GM21717 (cell line): ENCODE measurements around the gene C6orf62.
"Not testable (repeated sequence)": the region's sequence is repeated elsewhere in the genome, so short reads cannot be mapped to it uniquely, and the experiment has no call there.

Experiments used
- ATAC-seq: cut with Tn5 transposase; IDR thresholded peaks from one replicate; pipeline ENCODE4 v1.9.1; 2021; ENCODE audit warnings: mild to moderate bottlenecking, moderate library complexity; ENCODE audit not compliant: unreplicated experiment

The C6orf62 gene

DNA sequence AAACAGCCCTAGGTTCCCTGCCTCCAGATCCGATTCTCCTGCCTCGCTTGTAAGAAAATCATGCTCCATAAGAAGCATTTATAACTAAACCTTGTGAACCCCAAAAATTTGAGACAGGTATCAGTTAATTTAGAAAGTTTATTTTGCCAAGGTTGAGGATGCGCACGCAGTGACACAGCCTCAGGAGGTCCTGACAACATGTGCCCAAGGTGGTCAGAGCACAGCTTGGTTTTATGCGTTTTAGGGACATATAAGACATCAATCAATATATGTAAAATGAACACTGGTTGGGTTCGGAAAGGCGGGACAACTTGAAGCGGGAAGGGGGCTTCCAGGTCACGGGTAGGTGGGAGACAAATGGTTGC, 50.0 kb downstream of the C6orf62 start:
- ATAC-seq: no peak

DNA sequence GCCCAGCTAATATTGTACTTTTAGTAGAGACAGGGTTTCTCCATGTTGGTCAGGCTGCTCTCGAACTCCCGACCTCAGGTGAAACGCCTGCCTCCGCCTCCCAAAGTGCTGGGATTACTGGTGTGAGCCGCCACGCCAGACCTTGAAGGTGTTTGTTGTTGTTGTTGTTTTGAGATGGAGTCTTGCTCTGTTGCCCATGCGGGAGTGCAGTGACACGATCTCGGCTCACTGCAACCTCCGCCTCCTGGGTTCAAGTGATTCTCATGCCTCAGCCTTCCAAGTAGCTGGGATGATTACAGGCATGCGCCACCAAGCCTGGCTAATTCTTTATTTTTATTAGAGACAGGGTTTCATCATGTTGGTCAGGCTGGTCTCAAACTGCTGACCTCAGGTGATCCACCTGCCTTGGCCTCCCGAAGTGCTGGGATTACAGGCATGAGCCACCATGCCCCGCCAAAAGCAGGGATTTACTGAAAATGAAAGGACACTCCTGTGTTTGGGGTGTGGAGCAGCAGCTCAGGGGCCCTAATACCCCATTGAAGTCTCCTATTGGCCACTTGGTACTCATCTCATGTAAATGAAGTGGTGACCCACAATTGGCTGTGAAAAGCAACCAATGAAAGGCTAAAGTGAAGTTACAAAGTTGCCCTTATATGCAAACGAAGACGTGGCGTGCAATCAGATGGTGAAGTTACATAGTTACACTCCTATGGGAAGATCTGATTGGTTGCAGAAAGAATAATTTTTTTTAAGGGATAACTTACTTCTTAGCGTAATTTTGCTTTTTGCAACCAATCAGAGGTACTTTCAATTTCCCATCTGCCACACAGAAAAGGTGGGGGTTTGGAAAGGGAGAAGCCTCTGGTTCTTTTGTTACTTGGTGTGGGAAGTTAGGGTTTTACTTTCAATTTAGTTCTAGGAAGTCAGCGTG, 50.6 kb downstream of the C6orf62 start:
- ATAC-seq: not testable (repeated sequence)

DNA sequence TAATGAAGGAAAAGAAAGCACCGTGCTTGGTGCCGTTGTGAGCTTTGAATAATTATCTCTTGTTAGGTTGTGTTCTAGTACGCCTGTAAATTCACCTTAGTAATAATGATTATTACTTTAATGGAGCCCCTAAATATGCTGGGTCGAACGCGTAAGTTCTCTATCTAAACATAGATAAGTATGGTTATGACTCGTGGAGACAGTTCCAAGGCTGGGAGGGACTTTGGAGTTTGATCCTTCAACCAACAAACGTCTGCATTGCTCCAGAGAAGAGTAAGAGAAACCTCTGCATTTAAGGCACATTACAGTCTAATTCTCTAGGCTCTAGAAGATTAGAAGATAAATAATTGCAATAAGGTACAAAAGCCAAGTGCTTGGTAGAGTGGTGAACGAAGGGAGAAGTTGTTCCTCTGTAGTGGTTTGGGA, 51.6 kb downstream of the C6orf62 start:
- no peak for ATAC-seq

DNA sequence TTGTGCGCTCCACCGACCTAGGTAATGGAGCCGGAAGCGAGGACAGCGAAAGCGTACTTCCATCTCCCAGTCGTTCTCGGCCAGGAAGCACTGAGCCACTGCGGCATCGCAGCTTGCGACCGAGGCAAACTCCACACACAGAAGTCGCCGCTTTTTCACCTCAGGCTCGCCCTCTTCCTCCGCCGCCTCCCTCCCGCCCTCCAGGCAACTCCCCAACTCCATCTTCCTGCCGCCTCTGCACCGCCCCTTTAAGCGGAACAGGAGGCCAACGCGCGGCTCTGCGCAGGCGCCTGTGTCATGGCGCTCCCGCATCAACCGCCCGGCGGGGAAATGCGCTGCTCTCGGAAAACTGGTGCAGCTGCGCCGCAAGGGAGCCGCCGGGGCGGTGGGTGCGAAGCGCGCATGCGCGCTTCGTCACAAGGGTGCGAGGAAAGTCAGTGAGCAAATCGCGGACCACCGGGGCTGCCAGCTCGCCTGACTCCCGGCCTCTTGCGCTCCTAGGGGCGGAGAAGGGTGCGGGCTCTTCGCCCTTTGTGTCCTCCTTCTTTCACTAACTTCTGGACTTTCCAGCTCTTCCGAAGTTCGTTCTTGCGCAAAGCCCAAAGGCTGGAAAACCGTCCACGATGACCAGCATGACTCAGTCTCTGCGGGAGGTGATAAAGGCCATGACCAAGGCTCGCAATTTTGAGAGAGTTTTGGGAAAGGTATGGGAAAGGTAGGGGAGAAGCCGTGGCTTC, 52.1 kb downstream of the C6orf62 start, which contains the start of the genes ACOT13 and TDP2:
Gene ACOT13, plus strand, starts transcription at position 437 of the 737 bp plus-strand sequence. Its CDS starts 187 bp downstream, at position 624.
Gene TDP2, minus strand, starts transcription at position 259 of the 737 bp plus-strand sequence. Its CDS starts 37 bp downstream, at position 222.
- peak; percentile 92 for ATAC-seq

DNA sequence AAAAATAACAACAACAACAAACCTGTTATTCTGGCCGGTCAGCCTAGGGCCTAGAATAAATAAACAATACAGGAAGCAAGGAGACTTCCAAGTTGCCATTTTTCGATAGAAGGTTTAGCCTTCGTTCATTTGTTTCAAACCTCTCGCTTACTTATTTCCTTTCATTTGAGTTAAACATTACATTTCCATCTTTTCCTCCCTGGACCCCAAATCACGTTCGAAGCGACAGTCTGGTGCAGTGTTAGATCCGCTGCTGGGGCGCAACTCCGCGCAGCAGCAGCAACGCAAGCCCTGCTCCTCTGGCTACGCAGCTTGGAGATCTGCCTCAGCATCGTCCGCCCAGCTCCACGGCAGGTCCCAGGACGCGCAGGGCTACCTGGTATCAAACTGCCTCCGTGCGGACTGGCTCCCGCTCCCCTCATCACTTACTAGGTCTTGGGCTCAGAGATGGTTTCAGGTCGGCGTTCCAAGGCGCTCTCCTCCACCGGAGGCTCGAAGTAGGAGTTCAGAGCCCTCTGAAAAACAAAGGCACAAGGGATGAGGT, 52.8 kb downstream of the C6orf62 start:
- peak; percentile 45 for ATAC-seq

DNA sequence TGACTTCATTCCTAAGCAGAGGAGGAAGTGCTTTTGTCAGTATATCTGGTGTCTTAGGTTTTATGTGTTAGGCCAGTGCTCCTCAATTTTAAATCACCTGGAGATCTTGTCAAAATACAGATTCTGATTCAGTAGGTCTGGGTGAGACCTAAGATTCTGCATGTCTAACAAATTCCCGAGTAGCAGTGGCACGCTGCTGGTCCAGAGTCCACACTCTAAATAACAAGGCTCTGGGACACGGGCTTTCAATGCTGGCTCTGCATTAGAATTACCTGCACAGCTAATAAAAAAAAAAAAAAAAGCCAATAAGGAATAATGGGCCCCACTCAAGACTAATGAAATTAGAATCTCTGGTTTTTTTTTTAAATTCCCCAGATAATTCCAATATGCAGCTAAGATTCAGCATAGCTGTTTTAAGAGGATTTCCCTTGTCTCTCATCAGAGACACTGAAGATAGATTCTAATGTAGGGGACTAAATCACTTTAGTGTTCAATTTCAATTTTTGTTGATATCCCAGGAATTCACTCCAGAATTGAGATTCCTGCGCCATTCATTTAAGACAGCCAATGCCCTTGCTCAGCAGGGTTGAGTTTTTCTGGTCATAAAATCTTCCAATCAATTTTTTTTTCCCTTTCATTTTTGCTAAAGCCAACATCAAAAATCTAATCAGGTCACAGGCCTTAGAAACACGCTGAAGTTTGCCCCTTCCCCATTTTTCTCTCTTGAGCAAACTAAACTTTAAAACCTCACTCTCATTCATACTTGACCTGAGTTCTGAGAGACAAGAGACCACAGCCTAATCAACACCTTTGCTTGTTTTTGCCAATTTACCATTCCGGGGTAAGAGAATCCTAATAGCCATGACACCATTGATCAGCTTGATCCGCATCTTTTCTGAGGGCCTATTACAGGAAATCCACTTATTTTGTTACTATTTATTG, 54.6 kb downstream of the C6orf62 start:
- no peak for ATAC-seq

DNA sequence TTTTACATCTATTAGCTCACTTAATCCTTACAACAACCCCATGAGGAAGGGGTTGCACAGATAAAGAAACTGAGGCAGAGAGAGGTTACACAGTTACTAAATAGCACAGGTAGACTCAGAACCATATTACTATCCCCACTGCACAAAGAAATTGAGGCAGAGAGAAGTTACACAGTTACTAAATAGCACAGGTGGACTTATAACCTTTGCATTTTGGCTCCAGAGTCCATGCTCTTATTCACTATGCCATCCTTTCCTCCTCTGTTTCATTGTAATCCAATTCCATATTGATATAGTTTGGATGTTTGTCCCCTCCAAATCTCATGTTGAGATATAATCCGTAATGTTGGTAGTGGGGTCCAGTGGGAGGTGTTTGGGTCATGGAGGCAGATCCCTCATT, 55.8 kb downstream of the C6orf62 start:
- ATAC-seq: no peak

DNA sequence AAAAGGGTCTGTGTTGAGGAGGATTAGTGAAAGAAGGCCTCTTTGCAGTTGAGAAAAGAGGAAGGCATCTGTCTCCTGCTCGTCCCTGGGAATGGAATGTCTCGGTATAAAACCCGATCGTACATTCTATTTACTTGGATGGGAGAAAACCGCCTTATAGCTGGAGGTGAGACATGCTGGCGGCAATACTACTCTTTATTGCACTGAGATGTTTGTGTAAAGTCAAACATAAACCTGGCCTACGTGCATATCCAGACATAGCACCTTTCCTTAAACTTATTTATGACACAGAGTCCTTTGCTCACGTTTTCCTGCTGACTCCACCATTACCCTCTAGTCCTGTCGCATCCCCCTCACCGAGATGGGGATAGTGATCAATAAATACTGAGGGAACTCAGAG, 56.7 kb downstream of the C6orf62 start:
- ATAC-seq: no peak

DNA sequence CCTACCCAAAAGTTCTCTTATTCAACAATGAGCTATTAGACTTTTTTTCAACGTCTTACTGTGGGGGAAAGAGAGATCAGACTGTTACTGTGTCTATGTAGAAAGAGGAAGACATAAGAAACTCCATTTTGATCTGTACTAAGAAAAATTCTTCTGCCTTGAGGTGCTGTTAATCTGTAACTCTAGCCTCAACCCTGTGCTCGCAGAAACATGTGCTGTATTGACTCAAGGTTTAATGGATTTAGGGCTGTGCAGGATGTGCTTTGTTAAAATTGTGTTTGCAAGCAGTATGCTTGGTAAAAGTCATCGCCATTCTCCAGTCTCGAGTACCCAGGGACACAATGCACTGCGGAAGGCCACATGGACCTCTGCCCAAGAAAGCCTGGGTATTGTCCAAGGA, 57.2 kb downstream of the C6orf62 start:
- not testable (repeated sequence) for ATAC-seq

DNA sequence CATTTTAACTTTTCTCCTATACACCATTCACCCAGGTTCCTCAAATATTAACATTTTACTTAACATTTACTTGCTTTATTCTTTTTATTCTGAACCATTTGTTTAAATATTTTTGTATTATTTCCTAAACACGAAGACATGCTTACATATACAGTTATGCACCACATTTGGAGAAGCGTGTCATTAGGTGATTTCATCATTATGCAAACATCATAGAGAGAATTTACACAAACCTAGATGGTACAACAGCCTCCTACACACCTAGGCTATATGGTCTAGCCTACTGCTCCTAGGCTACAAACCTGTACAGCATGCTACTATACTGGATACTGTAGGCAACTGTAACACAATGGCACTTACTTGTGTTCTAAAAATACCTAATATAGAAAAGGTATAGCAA, 58.8 kb downstream of the C6orf62 start:
- no peak for ATAC-seq

DNA sequence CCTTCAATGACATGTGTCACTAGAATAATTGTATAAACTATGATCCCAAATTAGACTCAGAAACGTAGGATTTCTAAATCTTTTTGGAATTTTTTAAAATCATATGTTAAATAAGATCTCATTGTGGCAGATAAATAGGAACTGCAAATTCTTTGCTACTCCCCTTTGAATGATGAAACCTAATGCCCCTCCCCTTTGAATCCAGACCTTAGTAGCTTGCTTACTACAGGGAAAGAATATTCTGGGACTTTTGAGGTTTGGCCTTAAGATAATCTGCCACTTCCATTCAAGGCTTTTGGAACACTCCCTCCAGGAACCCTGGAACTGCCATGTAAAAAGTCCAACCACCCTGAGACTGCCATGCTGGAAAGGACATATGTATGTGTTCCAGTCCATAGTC, 59.4 kb downstream of the C6orf62 start:
- ATAC-seq: no peak

DNA sequence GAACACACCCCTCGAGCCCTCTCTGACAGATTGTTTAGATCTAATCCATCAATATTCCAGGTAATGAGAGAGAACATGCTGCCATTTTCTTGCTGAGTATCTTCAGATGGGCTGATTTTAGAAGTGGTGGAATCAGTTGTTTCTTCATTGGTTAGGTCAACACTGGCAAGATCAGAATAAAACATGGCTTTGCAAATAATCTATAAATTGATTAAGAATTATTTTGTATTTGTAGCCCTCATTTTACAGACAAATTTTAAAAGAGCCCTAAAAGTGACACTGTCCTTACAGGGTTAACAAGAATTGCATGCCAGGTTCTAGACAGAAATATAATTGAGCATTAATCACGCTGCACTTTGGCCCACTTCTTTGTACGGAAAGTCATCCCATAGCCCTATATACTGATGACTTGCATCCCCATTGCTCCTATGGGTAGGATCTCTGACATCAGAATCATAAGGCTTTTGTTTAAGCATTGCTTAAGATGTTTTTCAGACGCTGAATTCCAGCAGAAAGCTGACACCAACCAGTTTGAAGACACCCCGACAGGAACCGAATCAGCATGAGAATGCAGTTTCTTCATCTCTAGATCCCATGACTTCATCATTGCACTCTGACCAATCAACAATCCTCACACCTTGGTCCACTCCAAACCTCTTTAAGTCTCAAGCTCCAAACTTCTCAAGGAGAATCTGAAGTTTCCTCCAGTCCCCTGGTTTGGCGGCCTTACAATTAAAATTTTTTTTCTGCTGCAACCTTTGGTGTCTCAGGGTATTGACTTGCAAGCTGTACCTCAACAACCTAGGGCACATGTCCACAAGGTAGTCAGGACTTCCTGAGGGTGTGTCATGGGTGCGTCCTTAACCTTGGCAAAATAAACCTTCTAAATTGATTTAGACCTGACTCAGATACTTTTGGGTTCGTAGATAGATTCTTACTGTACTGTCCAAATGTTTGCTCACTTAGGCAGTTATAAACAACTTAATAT, 60.1 kb downstream of the C6orf62 start:
- ATAC-seq: no peak

DNA sequence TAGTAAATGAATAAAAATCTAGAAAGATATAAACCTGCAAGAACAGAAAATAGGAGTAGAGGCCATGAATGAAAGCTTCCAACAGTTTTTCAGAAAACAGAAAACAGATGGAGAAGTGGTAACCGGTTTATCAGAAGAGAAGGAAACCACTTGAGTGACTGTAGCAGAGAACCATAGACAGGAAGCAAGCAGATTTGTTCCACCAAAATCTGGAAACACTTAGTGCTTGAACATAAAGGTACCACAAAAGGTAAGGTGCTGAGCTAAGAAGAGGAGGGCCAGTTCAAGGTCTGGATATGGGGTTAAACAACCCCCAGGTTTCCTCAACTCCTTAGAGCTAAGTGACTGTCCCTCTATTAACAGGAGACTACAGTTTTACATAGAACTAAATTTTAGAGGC, 63.7 kb downstream of the C6orf62 start:
- no peak for ATAC-seq
